GM18909 (cell line): Measurements from ENCODE around the gene RBBP8NL.

Experiments
- ATAC-seq: cut with Tn5 transposase; IDR thresholded peaks from one replicate; pipeline ENCODE4 v1.9.1; 2021; ENCODE audit warnings: mild to moderate bottlenecking; ENCODE audit not compliant: unreplicated experiment, poor library complexity

Gene RBBP8NL

GRCh38 chr20:62367633-62368391, 59.5 kb downstream of the RBBP8NL start:
- no peak for ATAC-seq

GRCh38 chr20:62367136-62367632, 60.2 kb downstream of the RBBP8NL start, which contains the start of gene LAMA5:
Gene LAMA5 (minus strand): TSS chr20:62367312. CDS start chr20:62367245, 67 bp downstream.
- no peak for ATAC-seq

- no peak for ATAC-seq
These were observed 60.8 kb downstream of the RBBP8NL start for GRCh38 chr20:62366370-62367135.

GRCh38 chr20:62365814-62366369, 61.4 kb downstream of the RBBP8NL start:
- no peak for ATAC-seq

- no peak for ATAC-seq
These were observed 62.2 kb downstream of the RBBP8NL start for GRCh38 chr20:62364911-62365736.

DNA sequence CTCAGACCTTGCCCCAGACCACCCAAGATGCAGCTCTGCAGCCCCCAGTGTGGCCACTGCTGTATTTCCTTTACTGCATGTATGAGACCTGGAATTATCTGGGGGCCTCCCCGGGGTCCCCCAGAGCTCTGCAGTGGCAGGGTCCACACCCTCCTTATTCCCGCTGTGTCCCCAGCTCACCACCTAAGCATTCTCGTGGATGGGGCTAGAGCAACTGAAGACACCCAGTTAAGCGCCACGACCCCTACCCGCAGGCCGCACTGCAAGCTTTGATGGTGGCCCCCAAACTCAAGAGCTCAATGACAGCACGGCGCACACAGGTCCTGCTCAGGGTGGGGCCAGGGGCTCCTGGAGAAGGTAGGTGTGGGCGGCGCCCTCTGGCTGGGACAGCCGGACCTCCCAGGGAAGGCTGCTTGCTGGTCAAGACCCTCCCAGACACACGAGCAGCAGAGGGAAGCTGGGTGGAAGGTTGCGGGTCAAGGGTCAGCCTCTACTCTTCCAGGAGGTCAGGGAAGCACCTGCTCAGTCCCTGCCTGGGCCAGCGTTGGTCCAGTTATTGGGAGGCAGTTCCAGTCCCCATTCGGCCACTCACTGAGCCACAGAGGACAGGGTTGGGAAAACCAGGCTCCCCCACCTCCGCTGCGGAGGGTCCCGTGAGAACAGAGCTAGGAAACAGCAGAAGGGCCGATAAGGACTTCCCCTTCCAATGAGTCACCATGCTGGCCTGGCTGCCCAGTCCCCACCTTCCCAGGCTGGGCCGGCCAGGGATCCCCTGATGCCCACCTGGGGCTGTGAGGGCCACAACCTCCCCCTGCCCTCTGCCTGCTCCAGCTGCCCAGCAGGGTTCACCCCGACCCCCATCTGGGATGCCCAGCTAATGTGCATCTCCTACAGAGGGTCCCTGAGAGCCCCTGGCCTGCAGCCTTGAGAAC, 63.2 kb downstream of the RBBP8NL start:
- ATAC-seq, result no peak

DNA sequence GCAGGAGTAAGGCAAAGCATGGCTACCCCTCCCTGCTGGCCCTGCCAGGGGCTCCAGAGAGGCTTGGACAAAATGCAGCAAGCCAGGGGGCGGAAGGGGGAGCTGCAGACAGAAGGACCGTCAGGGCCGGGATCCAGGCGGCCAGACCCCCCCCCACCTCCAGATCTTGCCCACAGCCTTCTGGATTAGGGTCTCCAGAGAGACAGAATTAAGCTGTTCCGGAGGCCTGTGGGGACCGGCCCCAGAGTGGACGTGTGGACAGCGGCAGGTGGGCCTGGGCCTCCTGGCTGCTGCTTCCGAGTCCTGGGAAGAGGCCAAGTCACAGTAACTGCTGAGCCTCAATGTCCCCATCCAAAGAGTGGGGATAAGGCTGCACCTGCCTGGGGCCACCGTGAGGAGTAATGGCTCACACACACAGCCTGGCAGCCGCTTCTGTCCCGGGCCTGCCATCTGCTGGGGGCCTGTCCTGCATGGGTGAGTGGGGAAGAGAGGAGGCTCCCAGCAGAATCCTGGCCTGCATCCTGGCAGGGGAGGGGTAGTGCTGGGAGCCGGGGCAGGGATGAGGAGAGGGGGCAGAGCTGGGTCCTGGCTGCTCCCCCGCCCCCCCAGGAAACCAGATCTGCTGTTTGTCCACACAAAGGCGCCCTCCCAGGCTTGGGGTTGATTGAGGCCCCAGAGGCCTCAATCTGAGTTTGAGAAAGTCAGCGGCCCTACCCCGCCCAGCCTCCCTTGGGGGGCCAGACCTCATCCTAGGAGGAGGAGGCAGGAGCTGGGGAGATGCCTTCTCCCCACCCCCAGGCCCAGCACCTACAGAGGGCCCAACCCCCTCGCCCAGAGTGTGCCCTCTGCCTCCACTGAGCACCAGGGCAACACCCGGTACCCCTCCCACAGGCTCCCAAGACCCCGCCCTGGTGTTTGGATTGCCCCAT, 64.1 kb downstream of the RBBP8NL start:
- no peak for ATAC-seq

DNA sequence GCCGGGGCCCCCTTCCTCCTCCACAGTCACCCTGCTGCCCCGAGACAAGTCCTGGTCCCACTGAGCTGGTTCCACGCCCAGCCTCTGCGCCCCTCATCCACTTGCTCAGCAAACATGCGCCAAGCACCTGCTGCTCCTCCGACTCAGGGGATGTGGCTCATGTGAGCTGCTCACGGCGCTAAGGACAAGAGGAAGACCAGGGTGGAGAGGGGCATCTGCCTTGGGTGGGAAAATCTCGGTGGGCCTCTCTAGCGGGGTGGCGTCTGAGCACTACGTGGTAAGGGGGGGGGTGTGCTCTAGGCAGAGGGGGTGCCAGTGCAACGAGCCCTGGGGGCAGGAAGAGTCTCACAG, 64.8 kb downstream of the RBBP8NL start:
- ATAC-seq, result no peak

- ATAC-seq, result no peak
These were observed 65.3 kb downstream of the RBBP8NL start for GRCh38 chr20:62361799-62362589.

GRCh38 chr20:62360854-62361798, 66.2 kb downstream of the RBBP8NL start:
- ATAC-seq, result no peak
